ELR (cell line): ENCODE results near the gene C16orf86.

Experiments
- DNase-seq: peaks from one replicate; pipeline ENCODE4 v3.0.0-alpha.2; 2015; ENCODE audit warnings: low read depth

C16orf86 gene

GRCh38 chr16:67694611-67695010, 28.0 kb downstream of the C16orf86 start:
- no peak for DNase-seq

- no peak for DNase-seq
Observed at GRCh38 chr16:67697422-67698185, 31.0 kb downstream of the C16orf86 start.

- no peak for DNase-seq
Observed at GRCh38 chr16:67699265-67699664, 32.7 kb downstream of the C16orf86 start.

- DNase-seq: no peak
Observed at GRCh38 chr16:67701420-67701819, 34.8 kb downstream of the C16orf86 start.

GRCh38 chr16:67702130-67702529, 35.5 kb downstream of the C16orf86 start:
- DNase-seq: no peak

- DNase-seq: no peak
Observed at GRCh38 chr16:67703626-67704025, 37.0 kb downstream of the C16orf86 start.

GRCh38 chr16:67704110-67704509, 37.5 kb downstream of the C16orf86 start:
- DNase-seq: no peak

- DNase-seq: no peak
Observed at GRCh38 chr16:67707210-67707609, 40.6 kb downstream of the C16orf86 start.

- no peak for DNase-seq
Observed at GRCh38 chr16:67707790-67708189, 41.2 kb downstream of the C16orf86 start.

- DNase-seq: peak; percentile 55
Observed at GRCh38 chr16:67708368-67708771, 41.8 kb downstream of the C16orf86 start.

GRCh38 chr16:67709050-67709449, 42.4 kb downstream of the C16orf86 start:
- DNase-seq: no peak

- no peak for DNase-seq
Observed at GRCh38 chr16:67710607-67711006, 44.0 kb downstream of the C16orf86 start.

GRCh38 chr16:67713647-67714273, 47.1 kb downstream of the C16orf86 start:
- no peak for DNase-seq

GRCh38 chr16:67714522-67714921, 47.9 kb downstream of the C16orf86 start:
- no peak for DNase-seq

- DNase-seq: no peak
Observed at GRCh38 chr16:67716097-67716496, 49.5 kb downstream of the C16orf86 start.
